WTC11 (cell line): ENCODE data around the gene CEP78. TPM values are rescaled to one million over a fixed set of nuclear protein-coding genes. Genes with fewer than 3 reads are reported as not detected.
A peak's percentile ranks its signal among the peaks of the same experiment; 100 is the strongest.

Source experiments
- ATF1 ChIP-seq: sonication (generic); formaldehyde crosslinking; IDR thresholded peaks from 2 replicates; pipeline ENCODE4 v1.8.1; 2023; ENCODE audit warnings: mild to moderate bottlenecking, moderate library complexity, missing genetic modification reagents
- ATF2 ChIP-seq: sonication (generic); formaldehyde crosslinking; IDR thresholded peaks from 2 replicates; pipeline ENCODE4 v1.8.1; 2022; ENCODE audit warnings: low read depth, missing genetic modification reagents, borderline replicate concordance
- ATF6 ChIP-seq: sonication (generic); formaldehyde crosslinking; IDR thresholded peaks from 2 replicates; pipeline ENCODE4 v1.8.1; 2023; ENCODE audit warnings: mild to moderate bottlenecking, missing genetic modification reagents
- CREB1 ChIP-seq: sonication (generic); formaldehyde crosslinking; IDR thresholded peaks from 2 replicates; pipeline ENCODE4 v1.8.0; 2023; ENCODE audit warnings: mild to moderate bottlenecking, missing genetic modification reagents
- CTCF ChIP-seq: fragments of 200-600 bp; IDR thresholded peaks from 2 replicates; pipeline ENCODE4 v1.8.0; 2022; ENCODE audit warnings: antibody characterized with exemption
- ESRRA ChIP-seq: sonication (generic); formaldehyde crosslinking; IDR thresholded peaks from 2 replicates; pipeline ENCODE4 v1.8.1; 2022; ENCODE audit warnings: mild to moderate bottlenecking, missing genetic modification reagents, borderline replicate concordance
- FOXK1 ChIP-seq: sonication (generic); formaldehyde crosslinking; IDR thresholded peaks from 2 replicates; pipeline ENCODE4 v1.8.0; 2022; ENCODE audit warnings: mild to moderate bottlenecking, moderate library complexity, missing genetic modification reagents
- HMGA2 ChIP-seq: fragments of 250-450 bp; sonication (Bioruptor Pico); IDR thresholded peaks from 2 replicates; pipeline ENCODE4 v1.4.0; 2021; ENCODE audit warnings: mild to moderate bottlenecking, moderate library complexity
- JAZF1 ChIP-seq: fragments of 250-450 bp; sonication (Bioruptor Pico); IDR thresholded peaks from 2 replicates; pipeline ENCODE4 v1.9.0; 2021; ENCODE audit warnings: moderate library complexity, mild to moderate bottlenecking, inconsistent platforms
- MYBL2 ChIP-seq: sonication (generic); formaldehyde crosslinking; IDR thresholded peaks from 2 replicates; pipeline ENCODE4 v1.8.1; 2023; ENCODE audit warnings: mild to moderate bottlenecking, moderate library complexity, missing genetic modification reagents
- NR3C1 ChIP-seq: sonication (generic); formaldehyde crosslinking; conservative IDR thresholded peaks from 2 replicates; pipeline ENCODE4 v1.8.1; 2023; ENCODE audit warnings: low read depth, mild to moderate bottlenecking, missing genetic modification reagents
- RELA ChIP-seq: sonication (generic); formaldehyde crosslinking; IDR thresholded peaks from 2 replicates; pipeline ENCODE4 v1.8.1; 2022; ENCODE audit warnings: missing genetic modification reagents, mild to moderate bottlenecking, borderline replicate concordance
- SMAD4 ChIP-seq: sonication (generic); formaldehyde crosslinking; IDR thresholded peaks from 2 replicates; pipeline ENCODE4 v1.8.0; 2022; ENCODE audit warnings: mild to moderate bottlenecking, missing genetic modification reagents
- SP1 ChIP-seq: sonication (generic); formaldehyde crosslinking; conservative IDR thresholded peaks from 2 replicates; pipeline ENCODE4 v1.8.1; 2022; ENCODE audit warnings: missing genetic modification reagents
- TEAD4 ChIP-seq: sonication (generic); formaldehyde crosslinking; IDR thresholded peaks from 2 replicates; pipeline ENCODE4 v1.8.0; 2022; ENCODE audit warnings: mild to moderate bottlenecking, missing genetic modification reagents
- TP53 ChIP-seq: sonication (generic); formaldehyde crosslinking; IDR thresholded peaks from 2 replicates; pipeline ENCODE4 v1.8.1; 2023; ENCODE audit warnings: mild to moderate bottlenecking, missing genetic modification reagents
- USF2 ChIP-seq: sonication (generic); formaldehyde crosslinking; IDR thresholded peaks from 2 replicates; pipeline ENCODE4 v1.8.1; 2023; ENCODE audit warnings: mild to moderate bottlenecking, missing genetic modification reagents, moderate library complexity
- ZNF138 ChIP-seq: sonication (generic); formaldehyde crosslinking; conservative IDR thresholded peaks from 2 replicates; pipeline ENCODE4 v1.8.1; 2022; ENCODE audit warnings: mild to moderate bottlenecking, moderate library complexity, missing genetic modification reagents
- ZNF219 ChIP-seq: sonication (generic); formaldehyde crosslinking; IDR thresholded peaks from 2 replicates; pipeline ENCODE4 v1.8.0; 2023; ENCODE audit warnings: missing genetic modification reagents, mild to moderate bottlenecking, borderline replicate concordance
- ZNF232 ChIP-seq: sonication (generic); formaldehyde crosslinking; IDR thresholded peaks from 2 replicates; pipeline ENCODE4 v1.8.0; 2022; ENCODE audit warnings: mild to moderate bottlenecking, missing genetic modification reagents
- ZNF263 ChIP-seq: sonication (generic); formaldehyde crosslinking; IDR thresholded peaks from 2 replicates; pipeline ENCODE4 v1.8.1; 2022; ENCODE audit warnings: low read depth, mild to moderate bottlenecking, moderate library complexity, missing genetic modification reagents
- total RNA-seq: library from RNA; stranded (reverse); gene quantifications from 3 replicates; pipeline ENCODE4 v1.2.3, GENCODE V29; 2021
- TF ChIP-seq, protein P1 (sequence below): sonication (generic); formaldehyde crosslinking; IDR thresholded peaks from 2 replicates; pipeline ENCODE4 v1.8.1; 2022; ENCODE audit warnings: low read depth, mild to moderate bottlenecking, moderate library complexity, missing genetic modification reagents, borderline replicate concordance
- TF ChIP-seq, protein P2 (sequence below): sonication (generic); formaldehyde crosslinking; IDR thresholded peaks from 2 replicates; pipeline ENCODE4 v1.8.0; 2022; ENCODE audit warnings: mild to moderate bottlenecking, missing genetic modification reagents
- TF ChIP-seq, protein P3 (sequence below): sonication (generic); formaldehyde crosslinking; conservative IDR thresholded peaks from 2 replicates; pipeline ENCODE4 v1.8.1; 2022; ENCODE audit warnings: mild to moderate bottlenecking, missing genetic modification reagents
- TF ChIP-seq, protein P4 (sequence below): fragments of 250-450 bp; sonication (Bioruptor Pico); conservative IDR thresholded peaks from 2 replicates; pipeline ENCODE4 v1.9.0; 2021; ENCODE audit warnings: mild to moderate bottlenecking
- TF ChIP-seq, protein P5 (sequence below): fragments of 250-450 bp; sonication (Bioruptor Pico); IDR thresholded peaks from 2 replicates; pipeline ENCODE4 v2.1.2; 2022; ENCODE audit warnings: mild to moderate bottlenecking, moderate library complexity

CEP78 gene
- total RNA-seq, 1 experiment from 2014 or later: 42.0 TPM

DNA sequence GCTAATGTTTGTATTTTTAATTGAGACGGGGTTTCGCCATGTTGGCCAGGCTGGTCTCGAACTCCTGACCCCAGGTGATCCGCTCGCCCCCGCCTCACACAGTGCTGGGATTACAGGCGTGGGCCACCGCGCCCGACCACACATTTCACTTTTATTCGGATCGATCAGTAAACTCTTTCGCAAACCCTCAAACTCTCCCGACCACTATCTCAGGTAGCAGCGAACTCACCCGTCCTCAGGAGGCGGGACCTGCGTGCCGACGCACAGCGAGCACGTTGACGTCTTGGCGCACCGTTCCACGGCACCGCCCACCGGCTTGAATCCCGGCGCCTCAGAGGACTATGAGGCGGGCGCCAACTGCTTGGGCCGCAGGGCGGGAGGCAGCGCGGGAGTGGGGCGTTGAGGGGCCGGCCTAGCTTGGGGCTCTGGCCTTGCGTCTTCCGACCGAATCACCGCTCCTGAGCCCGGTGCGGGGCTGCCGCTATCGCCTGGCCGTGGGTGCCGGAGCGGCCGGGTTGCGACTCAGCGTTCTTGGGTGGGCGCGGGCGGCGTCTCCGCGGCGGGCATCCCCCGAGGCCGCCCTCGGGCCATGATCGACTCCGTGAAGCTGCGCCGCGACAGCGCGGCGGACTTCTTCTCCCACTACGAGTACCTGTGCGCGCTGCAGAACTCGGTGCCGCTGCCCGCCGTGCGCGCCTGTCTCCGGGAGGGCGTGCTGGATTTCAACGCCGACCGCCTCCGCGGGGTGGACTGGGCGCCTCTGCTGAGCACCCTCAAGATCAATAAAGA is at the start of gene CEP78 (continued):
- TF ChIP-seq ZNF138 (peak; percentile 72), HMGA2 (CRISPR knock-in tag) (no peak), MYBL2 (CRISPR knock-in tag) (0 out of 2 replicates have a peak, but pooled peaks have one; percentile 76), CTCF (no peak), TEAD4 (CRISPR knock-in tag) (peak; percentile 67), TP53 (peak; percentile 91), SMAD4 (CRISPR knock-in tag) (0 out of 2 replicates have a peak, but pooled peaks have one; percentile 27), ZNF232 (CRISPR knock-in tag) (peak; percentile 66; the same call in 1 of the 2 replicates), ATF1 (CRISPR knock-in tag) (no peak), ZNF219 (CRISPR knock-in tag) (0 out of 2 replicates have a peak, but pooled peaks have one; percentile 28), NR3C1 (CRISPR knock-in tag) (no peak), ESRRA (CRISPR knock-in tag) (no peak), USF2 (peak; percentile 49; the same call in 1 of the 2 replicates), ATF6 (no peak), JAZF1 (no peak), ATF2 (CRISPR knock-in tag) (no peak), FOXK1 (peak; percentile 60; the same call in 1 of the 2 replicates), CREB1 (no peak), ZNF263 (no peak), SP1 (CRISPR knock-in tag) (peak; percentile 87), RELA (CRISPR knock-in tag) (no peak)
- TF ChIP-seq, protein P1, sequence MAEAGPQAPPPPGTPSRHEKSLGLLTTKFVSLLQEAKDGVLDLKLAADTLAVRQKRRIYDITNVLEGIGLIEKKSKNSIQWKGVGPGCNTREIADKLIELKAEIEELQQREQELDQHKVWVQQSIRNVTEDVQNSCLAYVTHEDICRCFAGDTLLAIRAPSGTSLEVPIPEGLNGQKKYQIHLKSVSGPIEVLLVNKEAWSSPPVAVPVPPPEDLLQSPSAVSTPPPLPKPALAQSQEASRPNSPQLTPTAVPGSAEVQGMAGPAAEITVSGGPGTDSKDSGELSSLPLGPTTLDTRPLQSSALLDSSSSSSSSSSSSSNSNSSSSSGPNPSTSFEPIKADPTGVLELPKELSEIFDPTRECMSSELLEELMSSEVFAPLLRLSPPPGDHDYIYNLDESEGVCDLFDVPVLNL: 0 out of 2 replicates have a peak, but pooled peaks have one; percentile 61
- TF ChIP-seq, protein P2, sequence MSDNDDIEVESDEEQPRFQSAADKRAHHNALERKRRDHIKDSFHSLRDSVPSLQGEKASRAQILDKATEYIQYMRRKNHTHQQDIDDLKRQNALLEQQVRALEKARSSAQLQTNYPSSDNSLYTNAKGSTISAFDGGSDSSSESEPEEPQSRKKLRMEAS (CRISPR knock-in tag): peak; percentile 90
- TF ChIP-seq, protein P3, sequence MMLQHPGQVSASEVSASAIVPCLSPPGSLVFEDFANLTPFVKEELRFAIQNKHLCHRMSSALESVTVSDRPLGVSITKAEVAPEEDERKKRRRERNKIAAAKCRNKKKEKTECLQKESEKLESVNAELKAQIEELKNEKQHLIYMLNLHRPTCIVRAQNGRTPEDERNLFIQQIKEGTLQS: no peak
- TF ChIP-seq, protein P4, sequence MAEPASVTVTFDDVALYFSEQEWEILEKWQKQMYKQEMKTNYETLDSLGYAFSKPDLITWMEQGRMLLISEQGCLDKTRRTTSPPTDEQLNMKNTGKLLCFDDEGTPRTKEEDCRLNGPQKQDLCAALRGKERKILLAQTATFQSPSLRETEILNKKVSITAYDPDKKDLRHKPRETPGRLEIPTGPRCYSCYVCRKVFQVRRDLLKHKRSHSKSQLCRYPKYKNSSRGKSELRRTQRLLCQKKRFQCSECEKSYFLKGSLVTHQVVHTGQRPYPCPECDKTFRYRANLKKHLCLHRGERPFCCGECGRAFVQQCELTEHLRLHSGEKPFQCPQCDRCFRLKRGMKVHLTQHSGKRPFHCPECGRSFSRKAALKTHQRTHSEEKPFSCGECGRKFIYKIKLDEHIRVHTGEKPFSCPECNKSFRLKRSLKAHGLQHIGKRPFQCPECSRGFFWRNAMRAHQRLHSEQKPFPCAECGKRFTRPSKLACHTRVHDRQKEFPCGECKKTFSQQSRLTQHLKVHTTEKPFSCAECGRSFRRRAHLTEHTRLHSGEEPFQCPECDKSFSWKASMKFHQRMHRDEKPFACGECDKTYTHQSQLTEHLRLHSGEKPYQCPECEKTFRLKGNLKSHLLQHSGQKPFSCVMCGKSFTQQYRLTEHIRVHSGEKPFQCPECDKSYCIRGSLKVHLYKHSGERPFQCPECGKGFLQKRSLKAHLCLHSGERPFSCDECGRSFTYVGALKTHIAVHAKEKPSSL (CRISPR knock-in tag): no peak
- TF ChIP-seq, protein P5, sequence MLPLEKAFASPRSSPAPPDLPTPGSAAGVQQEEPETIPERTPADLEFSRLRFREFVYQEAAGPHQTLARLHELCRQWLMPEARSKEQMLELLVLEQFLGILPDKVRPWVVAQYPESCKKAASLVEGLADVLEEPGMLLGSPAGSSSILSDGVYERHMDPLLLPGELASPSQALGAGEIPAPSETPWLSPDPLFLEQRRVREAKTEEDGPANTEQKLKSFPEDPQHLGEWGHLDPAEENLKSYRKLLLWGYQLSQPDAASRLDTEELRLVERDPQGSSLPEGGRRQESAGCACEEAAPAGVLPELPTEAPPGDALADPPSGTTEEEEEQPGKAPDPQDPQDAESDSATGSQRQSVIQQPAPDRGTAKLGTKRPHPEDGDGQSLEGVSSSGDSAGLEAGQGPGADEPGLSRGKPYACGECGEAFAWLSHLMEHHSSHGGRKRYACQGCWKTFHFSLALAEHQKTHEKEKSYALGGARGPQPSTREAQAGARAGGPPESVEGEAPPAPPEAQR (CRISPR knock-in tag): no peak
